Gastroesophageal sphincter (tissue), 2 donors: ENCODE measurements around the gene LEPR.

Experiments
- POLR2A ChIP-seq, 2 donors: fragments of 450-650 bp; IDR thresholded peaks; one replicate each; pipeline ENCODE4 v1.6.1; 2017; ENCODE audit warnings: antibody characterized with exemption in 2 of 2, mild to moderate bottlenecking in 2 of 2, moderate library complexity in 1 of 2
- POLR2AphosphoS5 ChIP-seq: sonication (generic); formaldehyde crosslinking; IDR thresholded peaks from one replicate; pipeline ENCODE4 v1.6.1; 2017; ENCODE audit warnings: antibody characterized with exemption

DNA sequence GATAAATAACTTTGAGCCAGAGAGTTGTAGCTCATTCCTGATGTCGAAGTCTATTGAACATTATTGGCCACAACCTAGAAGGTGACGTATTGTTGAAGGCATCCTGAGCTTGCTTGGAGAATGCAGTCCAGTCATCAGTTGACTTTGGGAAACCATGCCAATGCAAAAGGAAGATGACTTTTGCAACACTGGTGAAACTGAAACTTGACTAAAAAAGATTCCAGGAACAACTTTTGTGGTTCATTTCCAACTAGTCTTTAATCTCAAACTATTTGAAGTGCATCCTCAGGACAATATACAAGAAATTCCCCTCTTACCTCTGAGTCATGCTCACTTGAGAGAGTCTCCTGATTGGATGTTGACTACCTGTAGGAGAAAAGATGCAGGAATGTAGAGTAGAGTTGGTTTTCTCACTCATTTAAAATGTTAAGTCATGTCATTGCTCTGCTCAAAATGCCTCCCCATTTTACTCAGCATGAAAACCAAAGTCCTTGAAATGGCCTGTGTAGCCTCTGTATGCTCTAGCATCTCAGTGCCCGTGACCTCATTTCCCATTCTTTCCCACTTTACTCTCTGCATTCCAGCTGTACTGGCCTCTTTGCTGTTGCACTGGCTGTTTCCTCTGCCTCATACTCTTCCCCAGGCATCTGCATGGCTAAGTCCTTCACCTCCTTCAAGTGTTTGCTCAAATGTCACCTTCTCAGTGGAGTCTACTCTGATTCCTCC is 24.4 kb upstream of the LEPR start:
- TF ChIP-seq POLR2A (IDR thresholded peaks at IDR 0.05) (no peak), POLR2AphosphoS5 (no peak)
